WTC11 (cell line): ENCODE measurements around the gene MORF4L2. TPM values are rescaled to one million over a fixed set of nuclear protein-coding genes. Genes with fewer than 3 reads are reported as not detected.

Experiments used
- ATAC-seq: fragments of 200-7000 bp; cut with Tn5 transposase; 2 replicates; pipeline ENCODE4 v1.10.0; 2021; ENCODE audit warnings: mild to moderate bottlenecking, moderate library complexity
- CTCF ChIA-PET: fragments of 300-600 bp; sonication (Branson Sonifier 250); formaldehyde crosslinking; loops from one replicate; lab custom pipeline; 2021; ENCODE audit warnings: antibody characterized with exemption; lab: Charles Lee
- POLR2A ChIA-PET: fragments of 350-600 bp; sonication (Branson Sonifier 250); formaldehyde crosslinking; loops from one replicate; lab custom pipeline; 2021; ENCODE audit warnings: antibody characterized with exemption; lab: Charles Lee
- DNase-seq: peaks from one replicate; pipeline ENCODE4 v3.0.0; 2021; ENCODE audit warnings: low spot score
- H3K27ac Mint-ChIP-seq: 2 replicates; pipeline ENCODE4 v1.8.0; 2021; ENCODE audit warnings: mixed read lengths
- H3K27me3 Mint-ChIP-seq: 2 replicates; pipeline ENCODE4 v1.8.0; 2021; ENCODE audit warnings: low read depth, mild to moderate bottlenecking, moderate library complexity, mixed read lengths
- H3K36me3 Mint-ChIP-seq: 2 replicates; pipeline ENCODE4 v1.8.0; 2021; ENCODE audit warnings: mixed read lengths
- H3K4me1 Mint-ChIP-seq: 2 replicates; pipeline ENCODE4 v1.8.0; 2022; ENCODE audit warnings: mixed read lengths
- H3K4me3 Mint-ChIP-seq: 2 replicates; pipeline ENCODE4 v1.8.0; 2021; ENCODE audit warnings: mild to moderate bottlenecking, moderate library complexity, mixed read lengths
- H3K9me3 Mint-ChIP-seq: 2 replicates; pipeline ENCODE4 v1.8.0; 2021; ENCODE audit warnings: mixed read lengths
- ARID4B ChIP-seq: sonication (generic); formaldehyde crosslinking; IDR thresholded peaks from 2 replicates; pipeline ENCODE4 v1.8.0; 2023; ENCODE audit warnings: missing genetic modification reagents, mild to moderate bottlenecking, borderline replicate concordance
- ATF1 ChIP-seq: sonication (generic); formaldehyde crosslinking; IDR thresholded peaks from 2 replicates; pipeline ENCODE4 v1.8.1; 2023; ENCODE audit warnings: mild to moderate bottlenecking, moderate library complexity, missing genetic modification reagents
- CDX4 ChIP-seq: fragments of 250-450 bp; sonication (Bioruptor Pico); IDR thresholded peaks from 2 replicates; pipeline ENCODE4 v1.9.0; 2021; ENCODE audit warnings: moderate library complexity, mild to moderate bottlenecking, inconsistent platforms, borderline replicate concordance
- E2F1 ChIP-seq: sonication (generic); formaldehyde crosslinking; IDR thresholded peaks from 2 replicates; pipeline ENCODE4 v1.8.0; 2022; ENCODE audit warnings: mild to moderate bottlenecking, missing genetic modification reagents
- E2F4 ChIP-seq: sonication (generic); formaldehyde crosslinking; IDR thresholded peaks from 2 replicates; pipeline ENCODE4 v1.8.1; 2022; ENCODE audit warnings: low read depth, mild to moderate bottlenecking, moderate library complexity, missing genetic modification reagents, borderline replicate concordance
- EMX1 ChIP-seq: fragments of 250-450 bp; sonication (Bioruptor Pico); IDR thresholded peaks from 2 replicates; pipeline ENCODE4 v1.8.0; 2021; ENCODE audit warnings: mild to moderate bottlenecking
- HMGXB4 ChIP-seq: sonication (generic); formaldehyde crosslinking; IDR thresholded peaks from 2 replicates; pipeline ENCODE4 v1.8.1; 2023; ENCODE audit warnings: mild to moderate bottlenecking, moderate library complexity, missing genetic modification reagents
- JUN ChIP-seq: sonication (generic); formaldehyde crosslinking; IDR thresholded peaks from 2 replicates; pipeline ENCODE4 v1.8.0; 2023; ENCODE audit warnings: mild to moderate bottlenecking, missing genetic modification reagents
- MAX ChIP-seq: sonication (generic); formaldehyde crosslinking; IDR thresholded peaks from 2 replicates; pipeline ENCODE4 v1.8.0; 2022; ENCODE audit warnings: mild to moderate bottlenecking, missing genetic modification reagents
- NFE2L1 ChIP-seq: sonication (generic); formaldehyde crosslinking; IDR thresholded peaks from 2 replicates; pipeline ENCODE4 v1.8.1; 2023; ENCODE audit warnings: missing genetic modification reagents
- NFYB ChIP-seq: sonication (generic); formaldehyde crosslinking; conservative IDR thresholded peaks from 2 replicates; pipeline ENCODE4 v1.8.0; 2022; ENCODE audit warnings: low read depth, missing genetic modification reagents
- NR1H2 ChIP-seq: sonication (generic); formaldehyde crosslinking; IDR thresholded peaks from 2 replicates; pipeline ENCODE4 v1.9.0; 2021; ENCODE audit warnings: mild to moderate bottlenecking, moderate library complexity, missing genetic modification reagents
- PRRX2 ChIP-seq: fragments of 250-450 bp; sonication (Bioruptor Pico); IDR thresholded peaks from 2 replicates; pipeline ENCODE4 v1.8.0; 2021; ENCODE audit warnings: mild to moderate bottlenecking
- SP1 ChIP-seq: sonication (generic); formaldehyde crosslinking; conservative IDR thresholded peaks from 2 replicates; pipeline ENCODE4 v1.8.1; 2022; ENCODE audit warnings: missing genetic modification reagents
- ZNF138 ChIP-seq: sonication (generic); formaldehyde crosslinking; conservative IDR thresholded peaks from 2 replicates; pipeline ENCODE4 v1.8.1; 2022; ENCODE audit warnings: mild to moderate bottlenecking, moderate library complexity, missing genetic modification reagents
- ZNF263 ChIP-seq: sonication (generic); formaldehyde crosslinking; IDR thresholded peaks from 2 replicates; pipeline ENCODE4 v1.8.1; 2022; ENCODE audit warnings: low read depth, mild to moderate bottlenecking, moderate library complexity, missing genetic modification reagents
- ZNF281 ChIP-seq: sonication (generic); formaldehyde crosslinking; IDR thresholded peaks from 2 replicates; pipeline ENCODE4 v1.8.0; 2023; ENCODE audit warnings: mild to moderate bottlenecking, missing genetic modification reagents
- ZNF317 ChIP-seq: sonication (generic); formaldehyde crosslinking; IDR thresholded peaks from 2 replicates; pipeline ENCODE4 v1.8.1; 2023; ENCODE audit warnings: low read depth, mild to moderate bottlenecking, moderate library complexity, missing genetic modification reagents, borderline replicate concordance
- total RNA-seq: library from RNA; stranded (reverse); gene quantifications from 3 replicates; pipeline ENCODE4 v1.2.3, GENCODE V29; 2021

The MORF4L2 gene
- total RNA-seq, 1 experiment from 2014 or later: 355 TPM

- Mint-ChIP-seq H3K4me1 (peaks cover 10% of the 10 kb centered on the region), H3K36me3 (no peaks in the 10 kb centered on the region), H3K27me3 (no peaks in the 10 kb centered on the region), H3K9me3 (no peaks in the 10 kb centered on the region), H3K4me3 (peak overlapping the region; percentile 90), H3K27ac (peak overlapping the region; percentile 80)
- ChIA-PET POLR2A (interaction anchor here (0.6 to 1.4 kb wide), 7 partner anchors 10 to 729 kb away, joined by 3 to 8 read pairs (median 4); no protein-coding TSS in a partner anchor), CTCF (interaction anchor here (0.6 to 2.2 kb wide), 32 partner anchors 9 to 288 kb away, joined by 3 to 23 read pairs (median 4); partner anchors contain the start of genes RAB9B, TCEAL3 and TCEAL4)
- peak; percentile 71 for DNase-seq
- TF ChIP-seq EMX1 (no peak), NR1H2 (CRISPR knock-in tag) (no peak), ZNF317 (no peak), ZNF263 (peak; percentile 94), NFYB (no peak), CDX4 (no peak), E2F1 (no peak), SP1 (peak; percentile 36; the same call in 1 of the 2 replicates), NFE2L1 (no peak), ZNF281 (CRISPR knock-in tag) (0 out of 2 replicates have a peak, but pooled peaks have one; percentile 64), ARID4B (CRISPR knock-in tag) (0 out of 2 replicates have a peak, but pooled peaks have one; percentile 20), E2F4 (CRISPR knock-in tag) (no peak), ZNF138 (CRISPR knock-in tag) (no peak), ATF1 (CRISPR knock-in tag) (no peak), JUN (no peak), HMGXB4 (CRISPR knock-in tag) (0 out of 2 replicates have a peak, but pooled peaks have one; percentile 56), MAX (peak; percentile 39; the same call in 1 of the 2 replicates), PRRX2 (CRISPR knock-in tag) (no peak)
- peak; percentile 81 for ATAC-seq
Measured at GRCh38 chrX:103629318-103630170, 57.0 kb downstream of the MORF4L2 start.
